Measurements from ENCODE around the gene RUNX1.
"Not testable (repeated sequence)": the region's sequence is repeated elsewhere in the genome, so short reads cannot be mapped to it uniquely, and the experiment has no call there.

Gene RUNX1

DNA sequence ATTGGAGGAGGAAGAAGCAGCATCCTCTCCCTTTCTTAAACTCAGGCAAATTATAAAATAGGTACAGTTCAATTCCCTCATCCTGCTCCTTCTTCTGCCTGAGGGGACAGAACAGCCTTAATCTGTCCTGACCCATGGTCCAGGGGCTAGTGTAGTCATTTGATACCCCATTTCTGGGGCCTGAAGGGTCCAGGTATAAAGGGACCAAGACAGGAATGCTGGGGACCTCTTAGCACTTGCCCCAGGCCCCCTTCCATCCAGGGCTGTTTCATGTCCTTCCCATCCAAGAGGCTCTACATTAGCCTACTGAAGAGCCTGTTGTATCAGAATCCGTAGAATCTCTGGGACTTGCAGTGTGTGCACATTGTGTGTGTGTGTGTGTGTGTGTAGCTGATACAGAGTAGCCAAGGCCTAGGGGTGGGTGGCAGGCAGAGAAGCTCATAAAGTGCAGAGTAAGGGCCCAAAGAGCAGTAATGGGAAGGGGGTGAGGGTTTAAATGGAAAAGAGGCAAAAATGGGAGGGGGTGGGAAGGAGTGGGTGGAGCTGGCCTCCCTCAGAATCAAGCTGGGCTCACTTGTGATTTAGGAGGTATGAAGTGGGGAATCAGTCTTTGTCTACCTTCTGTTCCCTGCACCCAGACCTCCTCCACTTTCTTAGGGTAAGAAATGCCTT lies 32.4 kb downstream of the RUNX1 start:
- DNase-seq (ENCODE audit: low spot score) = no peak

DNA sequence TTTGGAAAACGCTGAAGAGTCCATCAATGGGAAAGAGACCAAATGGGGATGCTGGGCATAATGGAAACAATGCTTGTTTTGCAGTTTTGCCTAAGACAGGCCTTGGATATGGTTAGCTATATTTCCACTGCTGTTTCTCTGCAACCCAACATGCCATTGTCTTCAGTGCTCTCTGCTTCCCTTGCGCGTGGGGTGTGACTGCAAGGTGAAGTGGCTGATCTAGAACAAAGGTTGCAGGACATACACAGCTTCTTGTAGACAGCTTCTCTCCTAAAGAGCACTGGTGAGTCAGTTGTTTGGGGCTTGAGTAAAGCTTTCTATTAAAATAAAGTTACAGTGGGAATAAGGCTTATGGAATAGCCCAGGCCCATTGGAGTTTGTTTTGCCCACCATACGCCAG lies 33.0 kb downstream of the RUNX1 start:
- no peak for DNase-seq (ENCODE audit: low spot score)

- no peak for DNase-seq (ENCODE audit: low spot score)
Observed at GRCh38 chr21:35015435-35016024, 33.6 kb downstream of the RUNX1 start.

DNA sequence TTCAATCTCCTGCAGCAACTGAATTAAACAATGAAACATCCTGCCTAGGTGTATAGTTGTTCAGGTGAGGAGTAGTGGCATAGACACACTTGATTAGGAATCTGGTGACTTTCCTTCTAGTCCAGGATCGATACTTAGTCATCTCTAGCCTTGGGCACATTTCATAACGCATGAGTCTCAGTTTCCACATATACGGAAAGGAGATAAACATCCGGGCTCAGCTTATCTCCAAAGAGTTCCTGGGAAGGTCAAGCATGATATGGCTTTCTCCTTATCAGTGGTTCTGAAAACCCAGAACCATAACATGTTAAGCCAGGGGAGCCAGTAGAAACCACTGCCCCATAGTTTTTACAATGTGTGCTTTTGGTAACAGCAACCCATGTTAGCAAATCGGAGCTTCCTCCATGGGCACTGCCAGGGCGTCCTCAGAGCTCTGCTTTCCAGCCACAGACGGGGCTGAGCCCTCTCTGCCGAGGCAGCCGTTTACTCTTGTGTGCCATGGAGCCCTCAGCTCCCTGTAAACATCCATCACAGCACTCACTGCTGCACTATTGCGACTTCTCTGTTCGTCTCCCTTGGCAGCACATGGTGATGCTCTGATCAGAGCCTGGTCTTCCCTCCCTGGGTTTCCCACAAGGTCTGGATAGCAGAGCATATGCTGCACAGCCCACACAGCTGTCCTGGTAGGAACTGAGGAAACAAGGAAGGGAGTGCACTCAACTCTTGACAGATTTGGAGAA lies 34.6 kb downstream of the RUNX1 start:
- DNase-seq (ENCODE audit: low spot score) = no peak

DNA sequence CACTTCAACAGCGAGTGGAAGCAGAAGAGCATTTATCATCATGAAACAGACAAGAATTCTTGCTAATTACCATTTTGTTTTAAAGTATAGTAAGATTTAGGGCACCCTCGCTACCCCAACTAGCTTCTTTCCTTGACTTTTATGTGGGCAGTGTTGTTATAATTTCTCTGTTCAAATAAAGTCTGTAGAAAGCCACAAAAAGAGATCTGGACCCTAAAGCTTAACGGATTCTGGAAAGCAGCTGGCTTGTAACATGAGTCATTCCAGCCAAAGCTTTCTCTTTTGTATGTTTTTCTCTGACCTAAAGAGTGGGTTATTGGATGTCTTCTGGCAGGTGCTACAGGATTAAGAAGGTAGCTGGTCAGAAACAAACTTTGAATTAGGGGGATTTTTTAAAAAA lies 37.4 kb downstream of the RUNX1 start:
- no peak for DNase-seq (ENCODE audit: low spot score)

GRCh38 chr21:35010447-35010846 lies 38.7 kb downstream of the RUNX1 start:
- DNase-seq (ENCODE audit: low spot score) = no peak

GRCh38 chr21:35007348-35007747 lies 41.8 kb downstream of the RUNX1 start:
- DNase-seq (ENCODE audit: low spot score) = no peak

GRCh38 chr21:35006771-35007170 lies 42.3 kb downstream of the RUNX1 start:
- no peak for DNase-seq (ENCODE audit: low spot score)

DNA sequence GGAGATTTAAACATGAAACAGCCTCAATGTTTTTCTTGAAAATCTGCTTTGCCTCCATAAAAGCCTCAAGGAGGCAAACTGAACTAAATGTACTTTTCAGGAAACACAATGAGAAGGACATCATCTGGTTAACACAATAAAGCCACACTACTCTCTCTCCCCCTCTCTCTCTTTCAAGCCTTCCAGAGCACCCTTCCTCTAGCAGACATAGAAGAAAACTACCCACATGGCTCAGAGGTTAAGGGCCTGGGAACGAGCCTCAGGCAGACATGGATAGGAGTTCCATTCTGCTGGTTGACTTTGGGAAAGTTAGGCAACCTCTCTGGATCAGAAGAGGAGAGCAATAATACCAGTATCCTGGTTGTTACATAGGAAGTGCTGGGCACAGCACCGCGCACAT lies 42.9 kb downstream of the RUNX1 start:
- no peak for DNase-seq (ENCODE audit: low spot score)

GRCh38 chr21:35005560-35006224 lies 43.4 kb downstream of the RUNX1 start:
- DNase-seq (ENCODE audit: low spot score) = no peak

DNA sequence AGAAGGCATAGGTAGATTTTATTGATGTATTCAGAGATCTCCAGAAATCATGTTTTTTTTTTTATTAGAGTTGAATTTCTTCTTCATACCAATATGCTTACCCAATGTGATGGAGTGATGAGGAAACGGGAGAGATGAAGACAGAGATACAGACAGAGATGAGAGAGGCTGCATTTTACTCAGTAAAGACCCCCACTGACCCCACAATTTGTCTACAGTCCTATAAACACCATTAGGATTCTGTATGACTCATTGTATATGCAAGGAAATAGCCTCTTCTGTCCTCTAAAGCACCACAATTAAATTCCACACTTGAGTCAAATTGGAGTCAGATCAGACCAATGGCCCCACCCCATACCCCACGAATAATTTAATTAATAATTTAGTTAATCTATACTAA lies 44.0 kb downstream of the RUNX1 start:
- DNase-seq (ENCODE audit: low spot score) = no peak

GRCh38 chr21:35004314-35004713 lies 44.8 kb downstream of the RUNX1 start:
- no peak for DNase-seq (ENCODE audit: low spot score)

DNA sequence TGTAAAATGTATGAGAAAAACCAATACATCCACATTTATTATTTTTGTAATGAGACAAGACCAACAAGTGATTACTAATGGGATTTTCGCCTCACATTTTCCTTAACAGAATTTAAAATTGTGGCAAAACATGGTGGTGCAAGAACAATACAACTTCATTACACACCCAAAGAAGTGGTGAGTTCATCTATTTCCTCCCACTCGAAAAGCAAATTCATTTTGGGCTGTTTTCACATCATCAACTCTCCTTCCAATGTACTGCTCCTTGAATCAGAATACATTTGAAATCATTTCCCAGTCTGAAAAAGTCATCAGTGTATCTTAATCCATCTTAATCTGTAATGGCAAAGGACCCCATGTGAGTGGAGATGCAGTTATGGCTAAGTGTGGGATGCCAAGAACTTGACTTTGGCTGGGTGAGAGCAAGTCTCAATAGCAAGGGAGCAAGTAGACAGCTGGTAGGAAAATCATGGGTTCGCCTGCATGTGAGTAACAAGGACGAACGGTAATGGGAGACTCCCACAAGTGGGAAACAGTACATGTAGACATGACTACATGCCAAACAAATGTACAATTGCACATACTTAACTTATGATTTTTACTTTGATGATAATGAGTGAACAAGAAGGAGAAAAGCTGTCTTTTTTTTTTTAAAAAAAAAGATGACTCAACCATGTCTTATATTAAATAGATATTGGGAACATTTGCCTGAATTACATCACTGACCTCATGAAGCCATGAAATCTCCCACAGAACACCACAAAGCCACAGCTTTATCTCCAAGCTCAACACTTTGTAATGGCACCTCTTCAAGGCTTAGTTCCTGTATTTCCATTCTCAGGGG lies 46.0 kb downstream of the RUNX1 start:
- DNase-seq (ENCODE audit: low spot score) = no peak

DNA sequence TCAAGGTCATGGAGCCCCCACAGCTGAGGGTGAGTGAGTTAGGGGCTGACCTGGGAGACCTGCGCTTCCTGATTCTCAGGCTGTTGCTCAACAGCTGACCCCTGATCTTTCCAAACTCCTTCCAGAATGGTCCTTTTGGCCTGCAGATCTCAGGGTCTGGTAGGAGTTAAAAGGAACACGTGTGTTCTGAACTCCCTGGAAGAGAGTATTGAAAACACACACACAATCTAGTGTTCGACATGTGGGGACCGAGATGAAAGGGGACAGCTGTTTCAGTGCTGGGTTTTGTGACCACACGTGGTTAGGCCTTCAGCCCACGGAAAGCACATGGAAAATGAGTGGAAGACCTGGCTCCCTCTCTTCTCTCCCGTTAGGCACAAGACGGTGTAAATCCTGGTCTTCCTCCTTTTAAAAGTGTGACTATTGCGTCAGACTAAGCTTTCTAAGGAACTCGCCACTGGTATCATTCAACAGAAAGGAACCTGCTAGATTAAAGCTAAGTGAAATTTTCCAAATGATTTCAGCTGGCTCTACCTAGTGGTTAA lies 49.6 kb downstream of the RUNX1 start:
- DNase-seq (ENCODE audit: low spot score) = no peak

DNA sequence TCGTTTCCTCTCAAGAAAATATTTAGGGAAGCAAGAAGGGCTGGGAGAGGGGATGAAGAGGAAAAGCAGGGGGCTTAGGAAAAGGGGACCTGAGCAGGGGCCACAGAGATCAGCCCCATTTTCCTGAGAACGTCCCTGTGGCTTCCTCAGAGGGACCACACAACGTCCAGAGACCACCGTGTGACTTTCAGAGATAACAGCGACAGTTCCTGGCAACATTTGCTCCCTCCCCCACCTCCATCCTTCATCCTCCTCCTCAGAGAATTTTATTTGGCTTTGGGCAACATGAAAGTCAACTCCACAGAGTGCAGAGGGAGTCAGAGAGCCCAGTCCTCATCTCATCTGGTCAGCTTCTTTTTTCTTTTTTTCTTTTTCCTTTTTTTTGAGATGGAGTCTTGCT lies 50.9 kb downstream of the RUNX1 start:
- DNase-seq (ENCODE audit: low spot score) = no peak

GRCh38 chr21:34997294-34997693 lies 51.8 kb downstream of the RUNX1 start:
- DNase-seq (ENCODE audit: low spot score) = no peak

GRCh38 chr21:34996304-34997101 lies 52.6 kb downstream of the RUNX1 start:
- no peak for DNase-seq (ENCODE audit: low spot score)

DNA sequence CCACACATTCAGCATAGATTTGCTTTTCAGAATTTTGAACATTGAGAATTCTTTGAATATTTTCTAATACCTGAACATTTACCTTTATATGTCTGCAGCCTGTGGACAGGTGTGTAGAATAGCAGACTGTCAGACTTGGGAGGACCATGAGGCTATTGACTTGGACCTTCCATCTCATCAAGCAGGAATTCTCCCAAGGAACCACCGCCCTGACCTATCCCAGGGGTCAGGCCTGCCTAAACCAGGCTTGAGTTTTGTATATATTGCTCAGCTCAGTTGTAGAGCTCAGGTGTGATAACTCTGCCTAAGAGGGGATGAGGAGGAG lies 53.2 kb downstream of the RUNX1 start:
- no peak for DNase-seq (ENCODE audit: low spot score)

DNA sequence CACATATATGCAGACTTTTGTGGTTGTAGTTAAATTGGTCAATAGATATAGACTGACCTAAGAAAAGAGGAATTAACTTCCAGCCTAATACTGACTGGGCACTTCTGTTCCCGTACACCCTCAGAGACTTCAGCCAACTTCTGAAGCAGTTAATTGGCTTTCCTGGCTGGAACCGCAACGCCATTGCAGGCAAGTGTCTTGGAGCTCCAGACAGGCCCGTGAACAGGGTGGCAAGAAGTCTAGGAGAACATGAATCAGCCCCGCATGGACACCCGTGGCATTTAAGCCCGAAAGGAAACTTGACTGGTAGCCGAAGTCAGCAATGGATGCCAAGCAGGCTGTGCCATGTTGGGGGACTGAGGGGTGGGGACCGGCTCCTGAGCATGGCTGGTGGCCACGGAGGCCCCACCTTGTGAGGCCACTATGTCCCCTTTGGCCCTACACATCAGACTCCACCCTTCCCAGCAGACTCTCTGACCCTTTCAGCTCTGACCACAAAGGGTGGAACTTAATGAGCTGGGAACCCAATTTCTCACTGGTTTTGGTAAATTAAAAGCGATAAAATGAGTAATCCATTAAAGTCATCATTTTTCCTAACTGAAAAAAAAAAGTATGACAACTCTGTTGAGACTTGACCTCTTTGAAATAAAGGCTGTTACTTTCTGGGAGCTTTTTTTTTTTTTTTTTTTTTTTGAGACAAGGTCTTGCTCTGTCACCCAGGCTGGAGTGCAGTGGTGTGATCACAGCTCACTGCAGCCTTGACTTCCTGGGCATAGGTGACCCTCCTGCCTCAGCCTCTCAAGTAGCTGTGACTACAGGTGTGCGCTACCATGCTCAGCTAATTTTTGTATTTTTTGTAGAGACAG lies 54.1 kb downstream of the RUNX1 start:
- no peak for DNase-seq (ENCODE audit: low spot score)

DNA sequence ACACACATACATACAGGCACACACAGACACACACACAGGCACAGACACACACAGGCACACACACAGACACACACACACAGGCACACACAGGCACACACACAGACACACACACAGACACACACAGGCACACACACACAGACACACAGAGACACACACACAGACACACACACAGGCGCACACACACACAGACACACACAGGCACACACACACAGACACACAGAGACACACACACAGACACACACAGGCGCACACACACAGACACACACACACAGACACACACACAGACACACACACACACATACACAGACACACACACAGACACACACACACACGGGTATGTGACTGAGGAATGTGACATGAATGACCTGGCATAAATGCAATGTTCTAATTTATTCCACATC lies 55.6 kb downstream of the RUNX1 start:
- not testable (repeated sequence) for DNase-seq (ENCODE audit: low spot score)

Measured in kidney capillary endothelial cell (primary cell).